HL-60 (cell line): Measurements from ENCODE around the gene AXL.

ENCODE experiments used
- DNase-seq, 2 experiments: peaks; one replicate each; pipeline ENCODE4 v3.0.0-alpha.2; 2010 to 2020; ENCODE audit warnings: low read depth in 1 of 2, low spot score in 1 of 2
- H3K27ac ChIP-seq: fragments of 250-450 bp; sonication (Bioruptor Pico); replicated peaks from 2 replicates; pipeline ENCODE4 v1.5.1; 2020; ENCODE audit warnings: mild to moderate bottlenecking, moderate library complexity
- H3K27me3 ChIP-seq: fragments of 250-450 bp; sonication (Bioruptor Pico); 2 replicates; pipeline ENCODE4 v1.5.1; 2021; ENCODE audit warnings: mild to moderate bottlenecking, moderate library complexity; ENCODE audit not compliant: insufficient read depth, poor library complexity, severe bottlenecking
- H3K4me3 ChIP-seq: replicated peaks from 2 replicates; pipeline ENCODE4 v1.5.1; 2011; ENCODE audit warnings: mild to moderate bottlenecking, control low read depth, low read length; ENCODE audit not compliant: insufficient read depth
- CTCF ChIP-seq: IDR thresholded peaks from one replicate; pipeline ENCODE4 v1.5.1; 2011; ENCODE audit warnings: low read length, control low read depth, inconsistent platforms; ENCODE audit not compliant: insufficient read depth
- GABPA ChIP-seq: IDR thresholded peaks from 2 replicates; pipeline ENCODE4 v1.6.1; 2012; ENCODE audit warnings: low read depth
- POLR2AphosphoS5 ChIP-seq: IDR thresholded peaks from 2 replicates; pipeline ENCODE4 v1.6.1; 2012; ENCODE audit warnings: low read depth
- REST ChIP-seq: IDR thresholded peaks from 2 replicates; pipeline ENCODE4 v1.6.1; 2012; ENCODE audit warnings: low read depth; ENCODE audit not compliant: insufficient replicate concordance
- SPI1 ChIP-seq: IDR thresholded peaks from 2 replicates; pipeline ENCODE4 v1.6.1; 2012; ENCODE audit warnings: low read depth, mild to moderate bottlenecking, borderline replicate concordance

Gene AXL

GRCh38 chr19:41261474-41262190, 42.6 kb downstream of the AXL start:
- Histone ChIP-seq H3K27ac (no peak overlapping the region), H3K27me3 (no peaks in the 10 kb centered on the region), H3K4me3 (peak overlapping the region; percentile 38)
- no peak for DNase-seq
- TF ChIP-seq GABPA (no peak), CTCF (no peak), REST (no peak), SPI1 (no peak), POLR2AphosphoS5 (no peak)

- TF ChIP-seq GABPA = no peak
- peak; percentile 28 for TF ChIP-seq REST
- TF ChIP-seq POLR2AphosphoS5 = peak; percentile 62
- Histone ChIP-seq H3K27ac (peak overlapping the region; percentile 95), H3K27me3 (no peaks in the 10 kb centered on the region), H3K4me3 (peak overlapping the region; percentile 62)
- peak; percentile 64 to 70 for DNase-seq
These were observed 44.2 kb downstream of the AXL start for GRCh38 chr19:41263042-41263849.

- Histone ChIP-seq H3K27me3 (no peaks in the 10 kb centered on the region), H3K27ac (peak within 1 kb of the TSS; percentile 100), H3K4me3 (peak within 1 kb of the TSS; percentile 63)
- peak; percentile 100 for DNase-seq
- TF ChIP-seq POLR2AphosphoS5 = peak; percentile 41; the same call in 1 of the 2 replicates
- TF ChIP-seq GABPA = peak; percentile 80
- TF ChIP-seq SPI1 = peak; percentile 38; the same call in 1 of the 2 replicates
- TF ChIP-seq CTCF = no peak
- TF ChIP-seq REST = no peak
These were observed 45.0 kb downstream of the AXL start, which contains the start of gene HNRNPUL1 for GRCh38 chr19:41263850-41264580. TSS of gene HNRNPUL1 (plus strand) at chr19:41264372. CDS start at chr19:41264504, 132 bp downstream.
